DOHH2 (cell line): ENCODE results near the gene BAX.

Experiments used
- H3F3A ChIP-seq: fragments of 200-600 bp; sonication (generic), shearing (Covaris generic); 2 replicates; pipeline ENCODE4 v1.6.0; 2016; ENCODE audit warnings: antibody characterized with exemption, mild to moderate bottlenecking; ENCODE audit not compliant: control insufficient read depth, insufficient read depth
- H3K27ac ChIP-seq: fragments of 200-600 bp; sonication (generic); 2 replicates; pipeline ENCODE4 v1.5.1; 2014; ENCODE audit warnings: low read depth, mild to moderate bottlenecking, low read length, moderate library complexity
- H3K27me3 ChIP-seq: fragments of 200-600 bp; sonication (generic); 2 replicates; pipeline ENCODE4 v1.6.1; 2014; ENCODE audit warnings: mild to moderate bottlenecking, low read length, mixed read lengths; ENCODE audit not compliant: control insufficient read depth
- H3K36me3 ChIP-seq: fragments of 200-600 bp; sonication (generic); 2 replicates; pipeline ENCODE4 v1.6.1; 2014; ENCODE audit warnings: mild to moderate bottlenecking, low read length, moderate library complexity, mixed read lengths; ENCODE audit not compliant: control insufficient read depth
- H3K4me1 ChIP-seq: fragments of 200-600 bp; sonication (generic); 2 replicates; pipeline ENCODE4 v1.6.1; 2014; ENCODE audit warnings: mild to moderate bottlenecking, low read length, mixed read lengths; ENCODE audit not compliant: control insufficient read depth
- H3K4me2 ChIP-seq: fragments of 200-600 bp; sonication (generic); 2 replicates; pipeline ENCODE4 v1.6.0; 2014; ENCODE audit warnings: mild to moderate bottlenecking, low read length, moderate library complexity
- H3K4me3 ChIP-seq: fragments of 200-600 bp; sonication (generic); 2 replicates; pipeline ENCODE4 v1.5.1; 2014; ENCODE audit warnings: mild to moderate bottlenecking, low read length, mixed read lengths
- H3K79me2 ChIP-seq: fragments of 200-600 bp; sonication (generic); 2 replicates; pipeline ENCODE4 v1.6.1; 2014; ENCODE audit warnings: mild to moderate bottlenecking, low read length, mixed read lengths; ENCODE audit not compliant: control insufficient read depth
- H3K9me2 ChIP-seq: fragments of 200-600 bp; sonication (generic); replicated peaks from 2 replicates; pipeline ENCODE4 v1.6.1; 2014; ENCODE audit warnings: mild to moderate bottlenecking, low read length, mixed read lengths; ENCODE audit not compliant: control insufficient read depth
- H3K9me3 ChIP-seq: fragments of 200-600 bp; sonication (generic); 2 replicates; pipeline ENCODE4 v1.6.1; 2014; ENCODE audit warnings: antibody characterized with exemption, low read length, mixed read lengths; ENCODE audit not compliant: control insufficient read depth, insufficient read depth
- H4K20me1 ChIP-seq: fragments of 200-600 bp; sonication (generic); 2 replicates; pipeline ENCODE4 v1.6.0; 2014; ENCODE audit warnings: low read depth, mild to moderate bottlenecking, antibody characterized with exemption, low read length, moderate library complexity; ENCODE audit not compliant: control insufficient read depth, insufficient read depth
- EZH2phosphoT487 ChIP-seq: fragments of 200-600 bp; sonication (generic); IDR thresholded peaks from 2 replicates; pipeline ENCODE4 v1.6.1; 2017; ENCODE audit warnings: borderline replicate concordance, mild to moderate bottlenecking, antibody characterized with exemption, low read length, moderate library complexity, mixed read lengths
- TF ChIP-seq, protein P1 (sequence below): fragments of 200-600 bp; sonication (generic); IDR thresholded peaks from one replicate; pipeline ENCODE4 v1.5.1; 2014; ENCODE audit warnings: antibody characterized with exemption, mild to moderate bottlenecking, low read depth, low read length; ENCODE audit not compliant: poor library complexity, severe bottlenecking

Gene BAX

DNA sequence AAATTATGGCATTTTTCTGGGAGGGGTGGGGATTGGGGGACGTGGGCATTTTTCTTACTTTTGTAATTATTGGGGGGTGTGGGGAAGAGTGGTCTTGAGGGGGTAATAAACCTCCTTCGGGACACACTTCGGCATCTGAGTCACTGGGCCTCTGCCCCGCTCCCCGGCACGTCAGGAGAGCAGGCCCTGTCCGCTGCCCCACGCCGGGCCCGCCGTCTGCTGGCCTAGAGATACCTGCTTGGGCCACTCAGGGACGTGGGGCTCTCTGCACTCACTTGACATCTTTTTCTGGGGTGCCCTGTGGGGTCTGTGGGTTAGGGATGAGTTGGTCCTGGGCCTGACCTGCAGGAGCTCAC is 7.0 kb downstream of the BAX start:
- Histone ChIP-seq H3K79me2 (peaks cover 36% of the 10 kb centered on the region), H3F3A (peaks cover 1% of the 10 kb centered on the region), H3K27me3 (no peaks in the 10 kb centered on the region), H4K20me1 (no peaks in the 10 kb centered on the region), H3K4me1 (peaks cover 44% of the 10 kb centered on the region), H3K9me3 (no peaks in the 10 kb centered on the region), H3K9me2 (no peaks in the 10 kb centered on the region), H3K4me3 (peak overlapping the region; percentile 67; the same call in 1 of the 2 replicates), H3K36me3 (peaks cover 23% of the 10 kb centered on the region), H3K27ac (peak overlapping the region; percentile 77), H3K4me2 (peak overlapping the region; percentile 79)
- TF ChIP-seq EZH2phosphoT487, result no peak
- TF ChIP-seq, protein P1, sequence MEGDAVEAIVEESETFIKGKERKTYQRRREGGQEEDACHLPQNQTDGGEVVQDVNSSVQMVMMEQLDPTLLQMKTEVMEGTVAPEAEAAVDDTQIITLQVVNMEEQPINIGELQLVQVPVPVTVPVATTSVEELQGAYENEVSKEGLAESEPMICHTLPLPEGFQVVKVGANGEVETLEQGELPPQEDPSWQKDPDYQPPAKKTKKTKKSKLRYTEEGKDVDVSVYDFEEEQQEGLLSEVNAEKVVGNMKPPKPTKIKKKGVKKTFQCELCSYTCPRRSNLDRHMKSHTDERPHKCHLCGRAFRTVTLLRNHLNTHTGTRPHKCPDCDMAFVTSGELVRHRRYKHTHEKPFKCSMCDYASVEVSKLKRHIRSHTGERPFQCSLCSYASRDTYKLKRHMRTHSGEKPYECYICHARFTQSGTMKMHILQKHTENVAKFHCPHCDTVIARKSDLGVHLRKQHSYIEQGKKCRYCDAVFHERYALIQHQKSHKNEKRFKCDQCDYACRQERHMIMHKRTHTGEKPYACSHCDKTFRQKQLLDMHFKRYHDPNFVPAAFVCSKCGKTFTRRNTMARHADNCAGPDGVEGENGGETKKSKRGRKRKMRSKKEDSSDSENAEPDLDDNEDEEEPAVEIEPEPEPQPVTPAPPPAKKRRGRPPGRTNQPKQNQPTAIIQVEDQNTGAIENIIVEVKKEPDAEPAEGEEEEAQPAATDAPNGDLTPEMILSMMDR, result no peak

DNA sequence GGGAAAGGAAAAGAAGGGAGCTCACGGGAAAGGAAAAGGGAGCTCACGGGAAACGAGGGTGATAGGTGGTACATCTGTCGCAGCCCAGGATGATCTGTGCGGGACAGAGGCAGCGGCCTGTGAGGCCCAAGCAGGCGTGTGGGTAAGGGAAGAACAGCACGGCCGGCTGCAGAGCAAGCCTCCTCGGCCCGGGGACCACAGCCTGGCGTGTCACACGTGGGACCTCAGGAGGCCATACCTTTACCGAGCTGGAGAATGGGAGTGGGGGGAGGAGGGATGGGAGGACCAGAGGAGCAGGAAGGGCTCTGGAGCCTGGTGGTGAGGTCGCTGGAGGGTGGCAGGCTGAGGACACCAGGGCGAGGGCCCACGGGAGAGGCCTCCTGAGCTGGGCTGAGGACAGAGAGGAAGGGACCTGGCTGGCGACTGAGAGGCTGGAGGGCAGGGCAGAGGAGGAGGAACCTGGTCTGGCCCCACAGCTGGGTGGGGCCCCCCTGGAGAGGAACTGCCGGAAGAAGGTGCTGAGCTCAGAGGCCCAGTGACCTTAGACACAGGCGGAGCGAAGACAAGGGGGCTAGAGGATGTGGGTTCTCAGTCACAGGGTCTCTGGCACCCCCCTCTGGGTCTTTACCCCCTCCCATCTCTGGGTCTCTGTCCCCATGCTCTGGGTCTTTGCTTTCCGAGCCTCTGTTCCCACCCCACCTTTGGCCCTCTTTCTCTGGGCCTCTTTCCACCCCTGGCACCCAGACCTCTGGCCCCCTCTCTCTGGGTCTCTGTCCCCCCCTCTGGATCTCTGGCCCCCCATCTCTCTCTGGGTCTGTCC is 7.6 kb downstream of the BAX start:
- Histone ChIP-seq H3K9me3 (no peaks in the 10 kb centered on the region), H3K27me3 (no peaks in the 10 kb centered on the region), H3K36me3 (peaks cover 27% of the 10 kb centered on the region), H3K79me2 (peaks cover 36% of the 10 kb centered on the region), H3F3A (peaks cover 7% of the 10 kb centered on the region), H4K20me1 (no peaks in the 10 kb centered on the region), H3K27ac (peak overlapping the region; percentile 77), H3K4me1 (peaks cover 49% of the 10 kb centered on the region), H3K4me3 (peak overlapping the region; percentile 67), H3K4me2 (peak overlapping the region; percentile 79), H3K9me2 (no peaks in the 10 kb centered on the region)
- no peak for TF ChIP-seq EZH2phosphoT487
- TF ChIP-seq, protein P1, result no peak

DNA sequence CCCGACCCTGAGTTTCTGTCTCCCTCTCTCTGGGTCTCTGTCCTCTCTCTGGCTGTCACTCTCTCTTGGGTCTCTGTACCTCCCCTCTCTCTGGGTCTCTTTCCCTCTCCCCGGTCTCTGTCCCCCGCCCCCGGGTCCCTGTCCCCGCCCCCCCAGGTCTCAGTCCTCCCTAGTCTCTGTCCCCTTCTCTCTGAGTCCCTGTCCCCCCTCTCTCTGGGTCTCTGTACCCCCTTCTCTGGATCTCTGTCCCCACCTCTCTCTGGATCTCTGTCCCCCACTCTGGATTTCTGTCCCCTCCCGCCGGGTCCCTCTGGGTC is 8.1 kb downstream of the BAX start:
- Histone ChIP-seq H3F3A (peaks cover 12% of the 10 kb centered on the region), H4K20me1 (no peaks in the 10 kb centered on the region), H3K36me3 (peaks cover 29% of the 10 kb centered on the region), H3K9me2 (no peaks in the 10 kb centered on the region), H3K9me3 (no peaks in the 10 kb centered on the region), H3K4me3 (peak overlapping the region; percentile 69), H3K27me3 (no peaks in the 10 kb centered on the region), H3K4me1 (peaks cover 55% of the 10 kb centered on the region), H3K27ac (peak overlapping the region; percentile 77), H3K79me2 (peaks cover 31% of the 10 kb centered on the region), H3K4me2 (peak overlapping the region; percentile 79)
- no peak for TF ChIP-seq EZH2phosphoT487
- TF ChIP-seq, protein P1, result no peak
